ENCODE data around the gene C2orf49.

C2orf49 gene

GRCh38 chr2:105398336-105399206 lies 61.2 kb downstream of the C2orf49 start, which contains the start of gene FHL2:
TSS of gene FHL2 (minus strand) at chr2:105399051. CDS start at chr2:105386516, 12,535 bp downstream.
- no peaks in the 10 kb centered on the region for H3K9me3 ChIP-seq (ENCODE audit: insufficient read depth, low read depth, low read length)
- H3K4me3 ChIP-seq (ENCODE audit: low read length), result peak within 1 kb of the TSS; percentile 84
- peak within 1 kb of the TSS; percentile 83 for H3K27ac ChIP-seq (ENCODE audit: low read length)
- peaks cover 19% of the 10 kb centered on the region for H3K36me3 ChIP-seq (ENCODE audit: insufficient read depth, low read depth, low read length)
- peaks cover 14% of the 10 kb centered on the region for H3K4me1 ChIP-seq (ENCODE audit: insufficient read depth, low read length)
- peak within 1 kb of the TSS; percentile 99 for H3K9ac ChIP-seq (ENCODE audit: low read depth, low read length)
- peaks cover 27% of the 10 kb centered on the region for H3K27me3 ChIP-seq (ENCODE audit: insufficient read depth, low read length)

Data from iPS-20b (cell line).